HCT116 (cell line): ENCODE data around the gene MTUS2. TPM values are rescaled to one million over a fixed set of nuclear protein-coding genes. Genes with fewer than 3 reads are reported as not detected.

Experiments
- ATAC-seq: fragments of 200-7000 bp; cut with Tn5 transposase; 2 replicates; pipeline ENCODE4 v1.9.1; 2020; ENCODE audit warnings: mild to moderate bottlenecking, moderate library complexity
- BruUV-seq: library from RNA; stranded (reverse); fragments of 400-500 nt; replicated peaks from 2 replicates; lab custom pipeline; 2021; lab: Mats Ljungman, UMichigan
- CTCF ChIA-PET: fragments of 300-600 bp; sonication (Branson Sonifier 250); formaldehyde crosslinking; loops from one replicate; lab custom pipeline; 2021; ENCODE audit warnings: antibody characterized with exemption; lab: Charles Lee
- POLR2A ChIA-PET: fragments of 300-600, 350-600 bp; sonication (Branson Sonifier 250); formaldehyde crosslinking; loops from one replicate; lab custom pipeline; 2021; ENCODE audit warnings: antibody characterized with exemption; lab: Charles Lee
- RAD21 ChIA-PET, 2 experiments: fragments of 300-600 bp; sonication (Branson Sonifier 250); formaldehyde crosslinking; loops; one replicate each; lab custom pipeline; 2023; ENCODE audit warnings: low total read pairs in 2 of 2; ENCODE audit not compliant: uncharacterized antibody in 2 of 2, unreplicated experiment in 2 of 2, low non-redundant PET in 1 of 2; lab: Charles Lee
- DNase-seq: peaks from one replicate; pipeline ENCODE4 v3.0.0-alpha.2; 2010; ENCODE audit warnings: low read depth, low spot score
- H2AFZ ChIP-seq: fragments of 200-600 bp; shearing (Covaris generic), sonication (generic); 2 replicates; pipeline ENCODE4 v1.6.1; 2017; ENCODE audit warnings: low read depth, mixed run types, mixed read lengths, antibody characterized with exemption, low read length; ENCODE audit not compliant: poor library complexity, severe bottlenecking
- H3K27ac ChIP-seq: 2 replicates; pipeline ENCODE4 v1.5.1; 2012; ENCODE audit warnings: low read depth, low read length
- H3K27me3 ChIP-seq: fragments of 200-600 bp; sonication (generic); 2 replicates; pipeline ENCODE4 v1.6.1; 2016; ENCODE audit warnings: mixed run types, low read length, mixed read lengths; ENCODE audit not compliant: insufficient read depth
- H3K36me3 ChIP-seq, 2 experiments: fragments of 200-500 bp in 1 of 2; fragments of 200-600 bp in 1 of 2; sonication (Bioruptor generic) in 1 of 2; sonication (generic) in 1 of 2; 2 replicates each; pipeline versions ENCODE4 v1.5.1 to v1.6.1; 2014 to 2016; ENCODE audit warnings: low read length in 2 of 2, inconsistent platforms in 1 of 2, mixed read lengths in 1 of 2, mixed run types in 1 of 2; ENCODE audit not compliant: insufficient read depth in 2 of 2, control insufficient read depth in 1 of 2
- H3K4me1 ChIP-seq, 2 experiments: fragments of 200-600 bp in 1 of 2; sonication (generic) in 1 of 2; 2 replicates each; pipeline versions ENCODE4 v1.5.1 to v1.6.1; 2012 to 2017; ENCODE audit warnings: low read length in 2 of 2, inconsistent platforms in 1 of 2, mild to moderate bottlenecking in 1 of 2, mixed read lengths in 1 of 2, mixed run types in 1 of 2, moderate library complexity in 1 of 2; ENCODE audit not compliant: insufficient read depth in 2 of 2, control insufficient read depth in 1 of 2
- H3K4me2 ChIP-seq: fragments of 200-600 bp; sonication (generic); 2 replicates; pipeline ENCODE4 v1.6.1; 2017; ENCODE audit warnings: mixed run types, low read length, mixed read lengths
- H3K4me3 ChIP-seq, 2 experiments: fragments of 200-600 bp in 1 of 2; sonication (generic) in 1 of 2; replicated peaks in 1 of 2; 2 replicates each; pipeline ENCODE4 v1.5.1; 2011 to 2016; ENCODE audit warnings: low read length in 2 of 2, control low read depth in 1 of 2, low read depth in 1 of 2, mild to moderate bottlenecking in 1 of 2, mixed read lengths in 1 of 2, mixed run types in 1 of 2
- H3K79me2 ChIP-seq: fragments of 200-600 bp; sonication (generic); 2 replicates; pipeline ENCODE4 v1.6.1; 2017; ENCODE audit warnings: mild to moderate bottlenecking, mixed run types, low read length, moderate library complexity, mixed read lengths; ENCODE audit not compliant: insufficient read depth
- H3K9ac ChIP-seq: fragments of 200-600 bp; sonication (generic); 2 replicates; pipeline ENCODE4 v1.6.1; 2016; ENCODE audit warnings: low read length, mixed read lengths
- H3K9me2 ChIP-seq: fragments of 200-600 bp; sonication (generic), shearing (Covaris generic); 2 replicates; pipeline ENCODE4 v1.6.1; 2017; ENCODE audit warnings: mixed run types, mild to moderate bottlenecking, moderate library complexity; ENCODE audit not compliant: insufficient read depth
- H3K9me3 ChIP-seq, 2 experiments: fragments of 200-500 bp in 1 of 2; fragments of 200-600 bp in 1 of 2; sonication (Bioruptor generic) in 1 of 2; sonication (generic) in 1 of 2; 2 replicates each; pipeline ENCODE4 v1.6.1; 2014 to 2017; ENCODE audit warnings: low read length in 2 of 2, mixed read lengths in 2 of 2, inconsistent platforms in 1 of 2, low read depth in 1 of 2, mild to moderate bottlenecking in 1 of 2, mixed run types in 1 of 2, moderate library complexity in 1 of 2; ENCODE audit not compliant: control insufficient read depth in 1 of 2, insufficient read depth in 1 of 2
- H4K20me1 ChIP-seq: fragments of 200-600 bp; sonication (generic), shearing (Covaris generic); 2 replicates; pipeline ENCODE4 v1.6.1; 2017; ENCODE audit warnings: mixed run types, mild to moderate bottlenecking, moderate library complexity; ENCODE audit not compliant: insufficient read depth
- ATF3 ChIP-seq: IDR thresholded peaks from 2 replicates; pipeline ENCODE4 v1.6.1; 2012
- CTCF ChIP-seq, 3 experiments: fragments of 200-600 bp in 1 of 3; sonication (generic) in 1 of 3; IDR thresholded peaks in 2 of 3; conservative IDR thresholded peaks in 1 of 3; 2 replicates each; pipeline ENCODE4 v1.5.1; 2012 to 2017; ENCODE audit warnings: low read depth in 2 of 3, low read length in 2 of 3, antibody characterized with exemption in 1 of 3, borderline replicate concordance in 1 of 3, control low read depth in 1 of 3, mild to moderate bottlenecking in 1 of 3, mixed read lengths in 1 of 3, mixed run types in 1 of 3, moderate library complexity in 1 of 3; ENCODE audit not compliant: insufficient read depth in 1 of 3
- EGR1 ChIP-seq: IDR thresholded peaks from 2 replicates; pipeline ENCODE4 v1.6.1; 2012; ENCODE audit warnings: low read depth
- EZH2 ChIP-seq: fragments of 200-600 bp; sonication (generic); IDR thresholded peaks from 2 replicates; pipeline ENCODE4 v1.6.1; 2017; ENCODE audit warnings: antibody characterized with exemption, mixed run types
- MAX ChIP-seq: IDR thresholded peaks from 2 replicates; pipeline ENCODE4 v1.6.1; 2012
- POLR2A ChIP-seq: IDR thresholded peaks from 2 replicates; pipeline ENCODE4 v1.7.0; 2011; ENCODE audit warnings: borderline replicate concordance; ENCODE audit not compliant: insufficient read depth, insufficient read length; ENCODE audit errors: extremely low read depth
- POLR2AphosphoS5 ChIP-seq: IDR thresholded peaks from 2 replicates; pipeline ENCODE4 v1.6.1; 2011; ENCODE audit warnings: mild to moderate bottlenecking, low read depth, low read length, moderate library complexity
- ZBTB33 ChIP-seq: IDR thresholded peaks from 2 replicates; pipeline ENCODE4 v1.6.1; 2011; ENCODE audit warnings: mild to moderate bottlenecking, low read length, moderate library complexity; ENCODE audit not compliant: insufficient replicate concordance; ENCODE audit errors: extremely low read depth
- ZNF274 ChIP-seq: fragments of 200-500 bp; sonication (Bioruptor generic); IDR thresholded peaks from 2 replicates; pipeline ENCODE4 v1.6.1; 2014; ENCODE audit warnings: mild to moderate bottlenecking, low read depth, low read length, inconsistent platforms
- intact Hi-C: fragments of 100-400 bp; cut with micrococcal nuclease; formaldehyde crosslinking; loops from 2 replicates; pipeline ENCODE4 v1.10.0; 2022
- total RNA-seq: library from RNA; stranded (reverse); gene quantifications from one replicate; pipeline ENCODE4 v1.2.1, GENCODE V29; 2021; ENCODE audit not compliant: unreplicated experiment

Gene MTUS2
- total RNA-seq, 1 experiment from 2014 or later: 0.02 TPM

GRCh38 chr13:29418026-29418425 is 597.9 kb downstream of the MTUS2 start:
- H3K4me2 ChIP-seq: no peak overlapping the region
- H3K4me3 ChIP-seq: no peak overlapping the region
- peak in 2 of 3 experiments; percentile 22 to 36; a peak in 2 of 6 replicates for TF ChIP-seq CTCF (IDR thresholded peaks at IDR 0.05 in 2 of 3, conservative IDR thresholded peaks at IDR 0.05 in 1 of 3; ENCODE audit: borderline replicate concordance in 1 of 3, insufficient read depth in 1 of 3, low read depth in 2 of 3, low read length in 2 of 3)
- no peak for TF ChIP-seq ZBTB33
- TF ChIP-seq, all 23 proteins: peak for 1
- ATAC-seq (no peak; the same call in 1 of the 2 replicates), DNase-seq (no peak)
- no peaks in the 10 kb centered on the region for H3K4me1 ChIP-seq
- POLR2A ChIA-PET: no interaction called here
- no peak overlapping the region for H3K27ac ChIP-seq
- no peak overlapping the region for H3K9ac ChIP-seq
- peaks cover 10% of the 10 kb centered on the region; the same call in 1 of the 2 replicates for H3K27me3 ChIP-seq
- H2AFZ ChIP-seq: no peak overlapping the region
- no peaks in the 10 kb centered on the region for H3K9me2 ChIP-seq
- CTCF ChIA-PET: no interaction called here
- no peaks in the 10 kb centered on the region for H3K9me3 ChIP-seq
- H3K79me2 ChIP-seq: no peaks in the 10 kb centered on the region
- no peaks in the 10 kb centered on the region for H4K20me1 ChIP-seq
- BruUV-seq: no TSS peak
- intact Hi-C loops: no loop called here
- H3K36me3 ChIP-seq: no peaks in the 10 kb centered on the region
- RAD21 ChIA-PET: no interaction called here

- Histone ChIP-seq H3K9ac (no peak overlapping the region), H3K9me3 (no peaks in the 10 kb centered on the region), H3K4me1 (no peaks in the 10 kb centered on the region), H2AFZ (no peak overlapping the region), H4K20me1 (no peaks in the 10 kb centered on the region; the same call in 1 of the 2 replicates), H3K9me2 (no peaks in the 10 kb centered on the region), H3K79me2 (no peaks in the 10 kb centered on the region), H3K36me3 (no peaks in the 10 kb centered on the region), H3K4me3 (no peak overlapping the region), H3K4me2 (no peak overlapping the region), H3K27ac (no peak overlapping the region), H3K27me3 (peaks cover 17% of the 10 kb centered on the region)
- BruUV-seq: no TSS peak
- DNase-seq (no peak), ATAC-seq (no peak)
- CTCF ChIA-PET: no interaction called here
- POLR2A ChIA-PET: no interaction called here
- intact Hi-C loops: no loop called here
- RAD21 ChIA-PET: no interaction called here
- TF ChIP-seq ATF3 (no peak), MAX (no peak), ZNF274 (no peak), POLR2A (no peak), POLR2AphosphoS5 (no peak), EGR1 (no peak), ZBTB33 (no peak), CTCF (IDR thresholded peaks at IDR 0.05 in 2 of 3, conservative IDR thresholded peaks at IDR 0.05 in 1 of 3; ENCODE audit: borderline replicate concordance in 1 of 3, insufficient read depth in 1 of 3, low read depth in 2 of 3, low read length in 2 of 3) (no peak), EZH2 (no peak)
Measured at GRCh38 chr13:29421118-29421517, 601.0 kb downstream of the MTUS2 start.
